Loucy (cell line): ENCODE results near the gene CPA5.

Experiments
- CTCF ChIP-seq: fragments of 200-600 bp; sonication (generic); conservative IDR thresholded peaks from 2 replicates; pipeline ENCODE4 v1.5.1; 2014; ENCODE audit warnings: mild to moderate bottlenecking, antibody characterized with exemption, low read length
- EZH2phosphoT487 ChIP-seq: fragments of 200-600 bp; IDR thresholded peaks from 2 replicates; pipeline ENCODE4 v1.6.1; 2018; ENCODE audit warnings: antibody characterized with exemption, mild to moderate bottlenecking, moderate library complexity, borderline replicate concordance

DNA sequence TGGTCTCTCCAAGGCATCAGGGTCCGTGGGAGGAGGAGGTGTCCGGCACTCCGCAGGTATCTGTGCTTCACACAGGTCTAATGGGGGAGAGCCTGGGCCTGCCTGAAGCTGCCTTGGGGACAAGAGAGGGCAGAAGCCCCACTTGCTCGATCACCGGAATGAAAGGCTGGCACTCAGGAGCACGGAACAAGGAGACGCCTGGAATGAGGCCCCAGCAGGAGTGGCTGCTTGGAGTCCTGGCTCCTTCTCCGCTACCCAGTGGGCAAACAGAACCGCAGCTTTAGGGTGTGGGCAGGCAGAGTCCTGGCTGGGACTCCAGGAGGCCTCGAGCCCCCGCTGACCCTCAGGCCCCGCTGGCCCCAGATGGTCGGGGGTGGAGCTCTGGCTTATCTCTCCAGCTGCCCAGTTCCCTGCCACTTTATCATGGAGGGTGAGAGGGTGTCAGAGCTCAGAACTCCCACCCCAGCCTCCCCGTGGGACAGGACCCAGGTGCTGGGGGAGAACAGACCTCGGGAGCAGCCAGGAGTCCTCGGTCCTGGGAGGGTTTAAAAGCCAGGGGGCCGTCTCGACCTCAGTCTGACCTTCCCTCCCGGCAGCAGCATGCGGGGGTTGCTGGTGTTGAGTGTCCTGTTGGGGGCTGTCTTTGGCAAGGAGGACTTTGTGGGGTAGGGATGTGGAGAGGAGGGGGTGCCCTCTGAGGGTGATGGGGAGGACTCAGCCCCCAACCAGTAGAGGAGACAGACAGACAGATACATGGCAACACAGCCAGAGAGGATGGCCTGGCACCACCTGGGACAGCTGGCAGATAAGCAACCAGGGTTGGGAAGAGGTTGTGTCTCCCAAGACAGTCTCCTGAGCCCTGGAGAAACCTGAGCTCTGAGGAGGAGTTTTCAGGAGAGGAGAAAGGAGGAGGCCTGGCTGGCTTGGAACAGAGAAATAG, 35.6 kb downstream of the CPA5 start, which contains the start of gene CPA1:
- TF ChIP-seq CTCF (no peak), EZH2phosphoT487 (no peak)
